Adrenal gland (tissue), 12 donors: ENCODE results near the gene TMCC1. TPM values are rescaled to one million over a fixed set of nuclear protein-coding genes. Genes with fewer than 3 reads are reported as not detected.

Experiments used
- DNase-seq, 7 donors: peaks; one replicate each; pipeline ENCODE4 v3.0.0-alpha.2; 2019 to 2020
- H3K27ac ChIP-seq, 5 donors: fragments of 200-600 bp; sonication (generic) in 4 of 5; 1 replicate in 3 of 5; 2 replicates in 2 of 5; pipeline versions ENCODE4 v1.5.1 to v1.8.0; 2016 to 2020; ENCODE audit warnings: mild to moderate bottlenecking in 1 of 5
- H3K27me3 ChIP-seq: fragments of 200-600 bp; 2 replicates; pipeline ENCODE4 v1.8.0; 2021
- H3K36me3 ChIP-seq, 2 donors: fragments of 200-600 bp; replicated peaks in 1 of 2; 1 replicate in 1 of 2; 2 replicates in 1 of 2; pipeline versions ENCODE4 v1.5.1 to v1.8.0; 2018 to 2022
- H3K4me1 ChIP-seq, 2 donors: fragments of 200-600 bp; replicated peaks in 1 of 2; 1 replicate in 1 of 2; 2 replicates in 1 of 2; pipeline versions ENCODE4 v1.5.1 to v1.8.0; 2018 to 2021
- H3K4me3 ChIP-seq, 4 donors: fragments of 200-600 bp; sonication (generic) in 3 of 4; one replicate each; pipeline ENCODE4 v1.5.1; 2016 to 2018
- H3K9me3 ChIP-seq, 3 donors: fragments of 200-600 bp; sonication (generic) in 1 of 3; replicated peaks in 1 of 3; 1 replicate in 2 of 3; 2 replicates in 1 of 3; pipeline versions ENCODE4 v1.5.1 to v1.8.0; 2016 to 2021
- CTCF ChIP-seq, 6 experiments: fragments of 450-650 bp in 4 of 6; fragments of 200-600 bp in 2 of 6; sonication (generic) in 1 of 6; IDR thresholded peaks; 1 replicate in 5 of 6; 2 replicates in 1 of 6; pipeline versions ENCODE4 v1.5.1 to v1.8.0; 2016 to 2021; ENCODE audit warnings: antibody characterized with exemption in 6 of 6, mild to moderate bottlenecking in 2 of 6, moderate library complexity in 1 of 6
- POLR2A ChIP-seq, 2 donors: fragments of 450-650 bp; IDR thresholded peaks; one replicate each; pipeline ENCODE4 v1.6.1; 2017; ENCODE audit warnings: antibody characterized with exemption in 2 of 2, mild to moderate bottlenecking in 2 of 2, moderate library complexity in 1 of 2
- WGBS, 4 donors: extraction: QIAGEN DNeasy Blood & Tissue Kit in 2 of 4; methylation state at CpG; one replicate each; pipeline versions ENCODE4 v1.1.5 to v1.1.7; 2013 to 2017; 5-methylcytosine and 5-hydroxymethylcytosine counted together
- intact Hi-C, 2 donors: fragments of 100-400 bp; cut with DNase I; formaldehyde crosslinking; loops; one replicate each; pipeline versions ENCODE4 v1.14.1 to v1.15.0; 2022 to 2023
- polyA plus RNA-seq, 3 donors: library from polyadenylated mRNA; stranded (reverse); fragments of 200-250 nt in 2 of 3; fragments of 350-450 nt in 1 of 3; fragmentation: Illumina TruSeq in 1 of 3; extraction: RNeasy Lipid Tissue Mini Kit (QIAGEN cat#74804) in 1 of 3; gene quantifications; one replicate each; pipeline ENCODE4 v1.2.3, GENCODE V29; 2013 to 2014
- total RNA-seq, 9 donors: library from RNA; depleted of rRNA in 4 of 9; stranded (reverse); fragments of >200 nt in 4 of 9; fragments of 120-200 nt in 1 of 9; fragmentation: NEBNext Ultra II Directional in 1 of 9; extraction: Animal tissue kit (Norgen Biotek cat#: 25700) in 1 of 9; gene quantifications; one replicate each; pipeline versions ENCODE4 v1.1.0 to v1.2.4, GENCODE V29; 2013 to 2023
- donor health status: healthy with polysubstance abuse.
- donor health status: Bipolar disorder and iron deficiency.
- donor health status: DM: yes; HTN: yes; CAD: no.
- donor health status: DM: no; HTN: no; CAD: no.
- donor health status: DM: no; HTN: no; CAD: no.
- donor health status: DM: yes; HTN: yes; CAD: no.

TMCC1 gene
- total and polyA plus RNA-seq, 12 donors = 6.3 to 141 (median 22.9) TPM

GRCh38 chr3:129662191-129662608 lies 231.3 kb downstream of the TMCC1 start:
- no peaks in the 10 kb centered on the region for H3K36me3 ChIP-seq
- H3K4me1 ChIP-seq = peaks cover 25 to 48% of the 10 kb centered on the region in 2 donors
- no peaks in the 10 kb centered on the region for H3K27me3 ChIP-seq
- H3K4me3 ChIP-seq = no peak overlapping the region
- intact Hi-C loops = no loop called here
- DNase-seq = no peak
- TF ChIP-seq CTCF (IDR thresholded peaks at IDR 0.05) (no peak), POLR2A (IDR thresholded peaks at IDR 0.05) (no peak)
- no peaks in the 10 kb centered on the region for H3K9me3 ChIP-seq
- H3K27ac ChIP-seq = no peak overlapping the region
- 90 to 96% (median 92%) methylated on average over 4 of the region's 4 CpGs for WGBS, 4 donors

- H3K27me3 ChIP-seq = no peaks in the 10 kb centered on the region
- H3K36me3 ChIP-seq = no peaks in the 10 kb centered on the region
- DNase-seq = no peak
- TF ChIP-seq POLR2A (IDR thresholded peaks at IDR 0.05) (no peak), CTCF (IDR thresholded peaks at IDR 0.05) (no peak)
- no peak overlapping the region for H3K27ac ChIP-seq
- no peak overlapping the region for H3K4me3 ChIP-seq
- no peaks in the 10 kb centered on the region for H3K9me3 ChIP-seq
- intact Hi-C loops = no loop called here
- H3K4me1 ChIP-seq = peaks cover 29 to 53% of the 10 kb centered on the region in 2 donors
- 81 to 90% (median 89%) methylated on average over 1 of the region's 1 CpG for WGBS, 4 donors
Observed at GRCh38 chr3:129661766-129662165, 231.7 kb downstream of the TMCC1 start.

- no peak overlapping the region for H3K4me3 ChIP-seq
- intact Hi-C loops = no loop called here
- 53 to 73% (median 58%) methylated on average over 4 of the region's 4 CpGs for WGBS, 4 donors
- no peaks in the 10 kb centered on the region for H3K9me3 ChIP-seq
- DNase-seq = no peak
- peaks cover 0 to 6% of the 10 kb centered on the region in 2 donors for H3K36me3 ChIP-seq
- no peak for TF ChIP-seq CTCF (IDR thresholded peaks at IDR 0.05)
- TF ChIP-seq POLR2A (IDR thresholded peaks at IDR 0.05) = no peak
- H3K4me1 ChIP-seq = peaks cover 17 to 41% of the 10 kb centered on the region in 2 donors
- peak overlapping the region in 3 of 5 donors; percentile 0 to 67 (median 58) for H3K27ac ChIP-seq
- H3K27me3 ChIP-seq = no peaks in the 10 kb centered on the region
Observed at GRCh38 chr3:129658110-129658843, 235.2 kb downstream of the TMCC1 start.

GRCh38 chr3:129657261-129658046 lies 236.1 kb downstream of the TMCC1 start:
- H3K36me3 ChIP-seq = peaks cover 0 to 6% of the 10 kb centered on the region in 2 donors
- no peak for DNase-seq
- H3K4me3 ChIP-seq = no peak overlapping the region
- no peak for TF ChIP-seq POLR2A (IDR thresholded peaks at IDR 0.05)
- no peak for TF ChIP-seq CTCF (IDR thresholded peaks at IDR 0.05)
- H3K27ac ChIP-seq = peak overlapping the region in 3 of 5 donors; percentile 0 to 67 (median 58)
- H3K4me1 ChIP-seq = peaks cover 17 to 37% of the 10 kb centered on the region in 2 donors
- H3K27me3 ChIP-seq = no peaks in the 10 kb centered on the region
- H3K9me3 ChIP-seq = no peaks in the 10 kb centered on the region
- intact Hi-C loops = no loop called here
- WGBS, 4 donors = 57 to 75% (median 66%) methylated on average over 2 of the region's 2 CpGs
